Measurements from ENCODE around the gene PDZRN4.

The PDZRN4 gene

GRCh38 chr12:41433460-41433859 is 245.3 kb downstream of the PDZRN4 start:
- no peak for DNase-seq (ENCODE audit: low read depth, low spot score)
- no peak overlapping the region for H3K4me3 ChIP-seq (ENCODE audit: low read length)

- no peak overlapping the region for H3K4me3 ChIP-seq (ENCODE audit: low read length)
- DNase-seq (ENCODE audit: low read depth, low spot score), result no peak
These were observed 248.0 kb downstream of the PDZRN4 start for GRCh38 chr12:41436076-41436475.

DNA sequence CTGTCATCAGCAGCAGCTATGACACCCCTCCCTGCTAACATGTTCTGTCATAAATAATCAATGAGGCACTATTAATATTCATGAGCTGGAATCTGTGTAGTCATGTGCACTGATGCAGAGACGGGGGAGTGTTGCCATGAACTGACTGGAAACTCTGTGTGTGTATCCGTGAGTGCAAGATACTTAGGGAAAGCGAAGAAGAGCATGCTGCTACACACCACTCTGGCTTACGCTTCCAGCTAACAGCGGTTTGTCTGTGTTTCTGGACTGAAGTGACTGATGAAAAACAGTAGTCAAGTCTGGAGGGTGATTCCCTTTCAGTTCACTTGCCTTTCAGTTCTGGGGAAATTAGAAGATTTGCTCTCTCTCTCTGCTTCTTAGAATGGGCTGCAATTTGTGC is 249.4 kb downstream of the PDZRN4 start:
- H3K4me3 ChIP-seq (ENCODE audit: low read length), result no peak overlapping the region
- no peak for DNase-seq (ENCODE audit: low read depth, low spot score)

- no peak overlapping the region for H3K4me3 ChIP-seq (ENCODE audit: low read length)
- DNase-seq (ENCODE audit: low read depth, low spot score), result no peak
These were observed 250.9 kb downstream of the PDZRN4 start for GRCh38 chr12:41438854-41439541.

- no peak for DNase-seq (ENCODE audit: low read depth, low spot score)
- H3K4me3 ChIP-seq (ENCODE audit: low read length), result no peak overlapping the region
These were observed 251.7 kb downstream of the PDZRN4 start for GRCh38 chr12:41439801-41440200.

GRCh38 chr12:41441180-41441579 is 253.1 kb downstream of the PDZRN4 start:
- H3K4me3 ChIP-seq (ENCODE audit: low read length), result no peak overlapping the region
- DNase-seq (ENCODE audit: low read depth, low spot score), result no peak

- no peak overlapping the region for H3K4me3 ChIP-seq (ENCODE audit: low read length)
- no peak for DNase-seq (ENCODE audit: low read depth, low spot score)
These were observed 254.8 kb downstream of the PDZRN4 start for GRCh38 chr12:41442896-41443295.

DNA sequence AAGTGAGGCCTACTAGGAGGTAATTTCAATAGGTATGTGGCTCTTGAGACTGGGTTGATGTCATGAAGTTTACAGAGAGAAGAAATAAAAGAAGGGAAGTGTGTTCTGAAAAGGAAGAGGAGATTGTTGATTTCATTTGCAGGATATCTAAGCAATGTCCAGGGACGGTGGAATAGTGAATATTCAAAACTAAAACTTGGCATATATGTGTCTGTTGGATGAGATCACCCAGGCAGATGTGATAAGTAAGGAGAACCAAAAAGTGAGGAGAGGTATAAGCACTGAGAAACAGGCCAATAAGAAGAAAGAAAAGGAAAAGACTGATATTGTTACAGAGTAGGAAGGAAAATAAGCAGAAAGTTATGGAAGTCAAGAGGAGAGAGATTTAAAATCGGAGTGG is 255.6 kb downstream of the PDZRN4 start:
- no peak for DNase-seq (ENCODE audit: low read depth, low spot score)
- no peak overlapping the region for H3K4me3 ChIP-seq (ENCODE audit: low read length)

- DNase-seq (ENCODE audit: low read depth, low spot score), result no peak
These were observed 264.8 kb downstream of the PDZRN4 start for GRCh38 chr12:41452838-41453407.

GRCh38 chr12:41453409-41453808 is 265.3 kb downstream of the PDZRN4 start:
- no peak overlapping the region for H3K4me3 ChIP-seq (ENCODE audit: low read length)
- no peak for DNase-seq (ENCODE audit: low read depth, low spot score)

More at GRCh38 chr12:41452838-41453407, 264.8 kb downstream of the PDZRN4 start:
- H3K4me3 ChIP-seq (ENCODE audit: low read length), result no peak overlapping the region

DNA sequence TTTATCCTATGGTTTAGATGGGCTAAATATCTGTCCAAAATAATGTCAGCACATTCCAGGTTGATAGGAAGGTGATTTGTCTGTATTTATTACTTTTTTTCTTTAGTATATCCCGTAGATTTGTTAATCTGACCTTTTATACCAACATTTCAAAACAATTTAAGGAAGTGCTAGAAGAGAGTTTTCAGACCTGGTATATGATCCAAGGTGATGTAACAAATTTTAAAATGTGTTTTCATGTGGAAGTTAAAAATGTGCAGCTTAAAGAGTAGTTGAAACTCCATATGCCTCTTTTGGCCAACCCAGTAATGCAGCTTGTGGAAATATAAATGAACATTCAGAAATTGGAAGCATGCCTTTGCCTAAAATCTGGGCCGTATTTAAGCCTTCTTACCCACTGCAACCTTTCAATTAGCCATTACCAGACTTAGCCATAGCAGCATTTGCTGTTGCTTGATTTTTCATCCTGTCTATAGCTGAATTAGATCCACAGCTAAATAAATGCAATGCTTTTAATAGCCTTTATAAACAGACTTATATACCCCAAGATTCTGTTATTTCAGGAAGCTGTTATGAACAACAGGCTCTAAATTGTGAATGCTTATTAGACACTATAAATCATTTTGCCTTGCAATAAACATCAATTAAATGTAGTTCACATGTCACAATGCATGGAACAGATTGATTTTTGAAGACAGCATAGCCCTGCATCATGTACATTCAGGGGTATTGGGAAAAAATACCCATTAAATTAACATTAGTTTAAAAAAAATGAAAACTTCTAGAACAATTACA is 271.2 kb downstream of the PDZRN4 start:
- DNase-seq (ENCODE audit: low read depth, low spot score), result no peak
- H3K4me3 ChIP-seq (ENCODE audit: low read length), result no peak overlapping the region

GRCh38 chr12:41459906-41460214 is 271.7 kb downstream of the PDZRN4 start:
- H3K4me3 ChIP-seq (ENCODE audit: low read length), result no peak overlapping the region
- DNase-seq (ENCODE audit: low read depth, low spot score), result no peak

DNA sequence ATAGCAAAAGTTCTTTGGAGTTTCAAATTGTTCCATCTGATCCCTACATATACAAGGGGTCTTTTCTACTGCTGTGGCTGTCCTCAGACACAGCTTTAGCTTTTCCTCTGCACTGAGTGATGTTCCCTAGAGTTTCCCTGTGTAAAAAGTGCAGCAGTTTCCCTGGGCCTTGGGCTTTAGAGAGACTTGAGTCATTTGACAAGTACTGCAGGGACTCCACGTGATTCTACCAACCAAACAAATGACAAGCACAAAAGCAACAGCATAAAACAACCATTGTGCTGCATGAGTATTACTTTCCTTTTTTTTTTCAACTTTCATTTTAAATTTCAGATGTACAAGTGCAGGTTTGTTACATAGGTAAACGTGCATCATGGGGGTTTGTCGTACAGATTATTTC is 272.8 kb downstream of the PDZRN4 start:
- no peak for DNase-seq (ENCODE audit: low read depth, low spot score)

DNA sequence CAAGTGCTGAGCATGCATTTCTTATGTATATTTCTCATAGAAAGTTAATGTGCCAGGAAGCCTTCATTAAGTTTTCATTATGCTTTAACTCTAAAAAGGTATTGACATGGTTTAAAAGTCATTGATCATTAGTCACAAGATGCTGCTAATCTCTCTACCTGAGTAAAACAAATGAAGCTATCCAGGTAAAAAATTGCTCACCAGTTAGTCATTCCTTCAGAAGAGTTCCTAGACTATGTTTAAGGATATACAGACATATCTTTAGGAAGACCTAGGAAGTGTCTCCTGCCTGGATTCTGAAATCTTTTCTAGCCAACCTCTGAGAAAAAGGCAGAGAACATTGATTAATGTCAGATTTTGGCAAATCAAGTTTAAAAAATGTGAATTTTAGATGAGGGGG is 274.2 kb downstream of the PDZRN4 start:
- no peak overlapping the region for H3K4me3 ChIP-seq (ENCODE audit: low read length)
- no peak for DNase-seq (ENCODE audit: low read depth, low spot score)

More for the DNA sequence above, 272.8 kb downstream of the PDZRN4 start:
- no peak overlapping the region for H3K4me3 ChIP-seq (ENCODE audit: low read length)

- no peak for DNase-seq (ENCODE audit: low read depth, low spot score)
- H3K4me3 ChIP-seq (ENCODE audit: low read length), result no peak overlapping the region
These were observed 277.4 kb downstream of the PDZRN4 start for GRCh38 chr12:41465526-41465925.

DNA sequence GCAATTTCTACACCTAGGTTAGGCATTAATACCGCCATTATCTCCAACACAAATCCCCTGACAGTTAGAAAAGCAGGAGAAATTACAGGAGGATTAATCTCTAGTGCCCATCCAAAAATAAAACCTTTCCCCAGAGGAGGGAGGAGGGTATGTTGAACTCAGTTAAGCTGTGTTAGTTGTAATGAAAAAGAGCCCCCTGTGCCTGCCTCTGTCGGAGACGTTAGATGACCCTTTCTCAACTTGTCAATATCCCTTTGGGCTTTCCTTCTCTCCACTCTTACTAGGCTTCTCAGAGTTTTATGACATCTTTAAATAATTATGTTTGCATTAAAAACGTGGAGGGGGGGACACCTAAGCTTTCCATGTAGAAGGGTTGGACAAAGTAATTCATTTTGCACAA is 278.2 kb downstream of the PDZRN4 start:
- DNase-seq (ENCODE audit: low read depth, low spot score), result no peak
- H3K4me3 ChIP-seq (ENCODE audit: low read length), result no peak overlapping the region

GRCh38 chr12:41466802-41467201 is 278.7 kb downstream of the PDZRN4 start:
- DNase-seq (ENCODE audit: low read depth, low spot score), result no peak
- H3K4me3 ChIP-seq (ENCODE audit: low read length), result no peak overlapping the region

- H3K4me3 ChIP-seq (ENCODE audit: low read length), result no peak overlapping the region
- no peak for DNase-seq (ENCODE audit: low read depth, low spot score)
These were observed 279.6 kb downstream of the PDZRN4 start for GRCh38 chr12:41467591-41468325.

- no peak for DNase-seq (ENCODE audit: low read depth, low spot score)
- no peak overlapping the region for H3K4me3 ChIP-seq (ENCODE audit: low read length)
These were observed 280.2 kb downstream of the PDZRN4 start for GRCh38 chr12:41468341-41468740.

DNA sequence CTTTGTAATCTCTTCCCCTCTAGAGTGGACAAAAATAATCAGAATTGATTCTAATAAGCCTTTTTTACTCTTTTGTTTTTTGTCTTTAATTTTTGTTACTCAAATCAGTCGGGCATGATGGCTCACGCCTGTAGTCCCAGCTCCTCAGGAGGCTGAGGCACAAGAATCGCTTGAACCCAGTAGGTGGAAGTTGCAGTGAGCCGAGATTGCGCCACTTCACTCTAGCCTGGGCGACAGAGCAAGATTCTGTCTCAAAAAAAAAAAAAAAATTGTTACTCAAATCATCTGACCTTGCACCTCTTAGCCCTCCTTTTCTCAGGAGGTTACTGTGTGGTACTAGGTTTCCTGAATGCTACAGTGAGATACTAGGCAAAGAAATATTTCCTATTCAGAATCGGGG is 280.6 kb downstream of the PDZRN4 start:
- DNase-seq (ENCODE audit: low read depth, low spot score), result no peak
- no peak overlapping the region for H3K4me3 ChIP-seq (ENCODE audit: low read length)

All from Jurkat, Clone E6-1 (cell line).